NCI-H510A treated with DMSO at 0.1 percent for 48 hours (cell line): ENCODE measurements around the gene R3HDM2.
A peak's percentile ranks its signal among the peaks of the same experiment; 100 is the strongest.

Experiments used
- DNase-seq: peaks from one replicate; lab custom pipeline; 2025; lab: John Stamatoyannopoulos, UW

Gene R3HDM2

GRCh38 chr12:57467212-57467874 lies 36.5 kb upstream of the R3HDM2 start:
- DNase-seq = no peak

GRCh38 chr12:57465747-57466505 lies 35.1 kb upstream of the R3HDM2 start:
- no peak for DNase-seq

- DNase-seq = no peak
Observed at GRCh38 chr12:57465030-57465746, 34.3 kb upstream of the R3HDM2 start.

GRCh38 chr12:57464569-57464968 lies 33.7 kb upstream of the R3HDM2 start:
- DNase-seq = no peak

- DNase-seq = no peak
Observed at GRCh38 chr12:57462912-57463253, 32.0 kb upstream of the R3HDM2 start.

GRCh38 chr12:57462251-57462911 lies 31.5 kb upstream of the R3HDM2 start:
- DNase-seq = peak; percentile 97

- no peak for DNase-seq
Observed at GRCh38 chr12:57461917-57462250, 31.0 kb upstream of the R3HDM2 start.

GRCh38 chr12:57461276-57461916 lies 30.6 kb upstream of the R3HDM2 start:
- DNase-seq = peak; percentile 41

- no peak for DNase-seq
Observed at GRCh38 chr12:57460841-57461275, 30.0 kb upstream of the R3HDM2 start.

GRCh38 chr12:57460468-57460784 lies 29.6 kb upstream of the R3HDM2 start:
- DNase-seq = no peak

GRCh38 chr12:57459750-57460467 lies 29.1 kb upstream of the R3HDM2 start, which contains the start of gene GLI1:
Gene GLI1 (plus strand): TSS chr12:57459785. CDS start chr12:57463692, 3,907 bp downstream.
- DNase-seq = no peak

- DNase-seq = peak; percentile 99
Observed at GRCh38 chr12:57459055-57459749, 28.4 kb upstream of the R3HDM2 start.

- DNase-seq = no peak
Observed at GRCh38 chr12:57458665-57459054, 27.8 kb upstream of the R3HDM2 start.

- no peak for DNase-seq
Observed at GRCh38 chr12:57456737-57457490, 26.1 kb upstream of the R3HDM2 start.

GRCh38 chr12:57456145-57456700 lies 25.4 kb upstream of the R3HDM2 start:
- DNase-seq = peak; percentile 83

GRCh38 chr12:57455374-57456144 lies 24.7 kb upstream of the R3HDM2 start:
- peak; percentile 95 for DNase-seq

GRCh38 chr12:57454566-57455373 lies 23.9 kb upstream of the R3HDM2 start, which contains the start of gene INHBE:
Gene INHBE (plus strand): TSS chr12:57455307. CDS start chr12:57455537, 230 bp downstream.
- DNase-seq = peak; percentile 95

GRCh38 chr12:57454213-57454565 lies 23.3 kb upstream of the R3HDM2 start:
- no peak for DNase-seq
